HG03432 (cell line): Measurements from ENCODE around the gene IGSF3.
"Not testable (repeated sequence)": the region's sequence is repeated elsewhere in the genome, so short reads cannot be mapped to it uniquely, and the experiment has no call there.

ENCODE experiments used
- ATAC-seq: cut with Tn5 transposase; IDR thresholded peaks from one replicate; pipeline ENCODE4 v1.9.1; 2021; ENCODE audit warnings: mild to moderate bottlenecking, moderate library complexity; ENCODE audit not compliant: unreplicated experiment

The IGSF3 gene

GRCh38 chr1:116664366-116664977 is 3.1 kb downstream of the IGSF3 start:
- no peak for ATAC-seq

DNA sequence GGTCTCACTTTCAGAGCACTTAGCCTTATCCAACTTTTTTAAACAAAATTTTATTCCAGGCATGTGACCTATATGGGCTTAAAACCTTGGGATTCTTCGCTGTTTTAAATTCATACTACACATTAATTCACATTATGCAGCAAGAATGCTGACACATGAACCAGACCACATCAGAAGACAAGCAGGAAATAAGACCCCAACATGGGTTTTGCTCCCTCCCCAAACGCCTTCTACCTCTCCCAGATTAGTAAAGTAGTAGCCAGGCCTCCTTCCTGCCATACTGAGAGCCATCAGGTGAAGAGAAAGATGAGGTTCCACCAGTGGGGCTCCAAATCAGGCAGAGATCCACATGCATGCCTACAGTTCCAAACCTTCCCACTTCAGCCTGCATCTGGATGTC is 3.7 kb downstream of the IGSF3 start:
- no peak for ATAC-seq

- ATAC-seq = no peak
Measured at GRCh38 chr1:116661633-116662032, 5.9 kb downstream of the IGSF3 start.

GRCh38 chr1:116658645-116659044 is 8.9 kb downstream of the IGSF3 start:
- ATAC-seq = not testable (repeated sequence)

DNA sequence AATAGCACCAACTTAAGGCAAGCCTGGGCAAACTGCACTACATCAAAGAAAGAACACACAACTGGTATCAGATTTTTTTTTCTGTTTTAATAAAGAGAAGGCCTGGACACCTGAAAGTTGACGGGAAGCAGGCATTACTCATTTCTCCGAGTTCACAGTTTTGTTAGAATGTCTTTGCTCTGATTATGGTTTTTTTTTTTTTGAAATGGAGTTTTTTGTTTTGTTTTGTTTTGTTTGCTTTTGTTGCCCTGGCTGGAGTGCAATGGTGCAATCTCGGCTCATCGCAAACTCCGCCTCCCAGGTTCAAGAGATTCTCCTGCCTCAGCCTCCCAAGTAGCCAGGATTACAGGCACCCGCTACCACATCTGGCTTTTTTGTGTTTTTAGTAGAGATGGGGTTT is 9.7 kb downstream of the IGSF3 start:
- ATAC-seq = not testable (repeated sequence)

- no peak for ATAC-seq
Measured at GRCh38 chr1:116654351-116654750, 13.2 kb downstream of the IGSF3 start.

DNA sequence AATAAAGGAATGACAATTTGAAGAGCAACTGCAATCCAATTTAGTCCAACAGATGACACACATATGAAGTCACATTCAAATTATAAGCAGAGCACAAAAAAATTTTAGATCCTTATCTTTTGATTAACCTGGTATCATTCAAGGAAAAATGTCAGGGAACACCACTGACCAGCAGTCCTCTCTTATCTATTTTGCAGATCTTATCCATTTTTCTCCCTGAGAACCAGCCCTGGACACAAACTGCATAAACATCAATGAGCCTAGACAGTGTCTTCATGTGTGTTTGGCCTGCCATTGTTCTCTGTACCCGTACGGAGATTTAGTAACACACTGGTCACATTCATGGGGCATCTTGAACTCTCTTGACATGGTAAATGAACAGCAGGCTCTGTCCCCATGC is 14.9 kb downstream of the IGSF3 start:
- not testable (repeated sequence) for ATAC-seq

DNA sequence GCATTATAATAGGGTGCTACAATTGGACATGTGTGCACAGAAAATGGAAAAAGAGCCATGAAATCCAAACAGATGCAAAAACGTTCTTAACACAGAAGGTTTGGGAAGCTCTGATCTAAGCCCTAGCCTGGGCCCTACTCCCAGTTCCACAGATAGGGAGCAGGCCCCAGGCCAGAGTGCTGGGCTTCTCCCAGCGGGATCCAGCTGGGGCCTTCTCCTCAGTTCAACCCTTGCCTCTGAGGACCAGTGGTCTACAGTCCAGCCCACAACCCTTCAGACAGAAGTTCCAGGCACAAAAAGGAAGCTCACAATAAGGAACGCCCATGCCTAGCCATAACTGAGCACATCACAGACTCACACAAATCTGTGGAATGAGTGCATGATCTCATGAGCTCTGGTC is 16.8 kb downstream of the IGSF3 start:
- not testable (repeated sequence) for ATAC-seq

GRCh38 chr1:116649041-116649440 is 18.5 kb downstream of the IGSF3 start:
- not testable (repeated sequence) for ATAC-seq

DNA sequence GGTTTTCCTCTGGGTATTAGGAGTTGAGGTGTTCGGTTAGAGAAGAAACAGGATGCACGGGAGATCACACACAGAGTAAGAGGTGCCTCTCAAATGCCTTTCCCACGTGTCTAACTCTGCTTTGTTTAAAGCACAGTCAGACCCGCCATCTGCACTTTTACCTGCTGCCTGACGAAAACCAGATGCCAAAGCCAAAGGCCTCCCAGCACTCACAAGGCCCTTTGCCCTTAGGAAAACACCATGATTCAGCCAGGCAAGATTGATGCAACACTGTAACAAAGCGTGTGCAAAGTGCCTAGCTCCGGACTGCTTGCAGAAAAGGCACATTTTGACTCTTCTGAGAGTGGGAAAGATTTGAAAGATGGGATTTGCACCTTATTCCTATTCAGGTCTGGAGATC is 19.2 kb downstream of the IGSF3 start:
- ATAC-seq = not testable (repeated sequence)

GRCh38 chr1:116647186-116647585 is 20.3 kb downstream of the IGSF3 start:
- ATAC-seq = not testable (repeated sequence)

- not testable (repeated sequence) for ATAC-seq
Measured at GRCh38 chr1:116646673-116647170, 20.8 kb downstream of the IGSF3 start.

DNA sequence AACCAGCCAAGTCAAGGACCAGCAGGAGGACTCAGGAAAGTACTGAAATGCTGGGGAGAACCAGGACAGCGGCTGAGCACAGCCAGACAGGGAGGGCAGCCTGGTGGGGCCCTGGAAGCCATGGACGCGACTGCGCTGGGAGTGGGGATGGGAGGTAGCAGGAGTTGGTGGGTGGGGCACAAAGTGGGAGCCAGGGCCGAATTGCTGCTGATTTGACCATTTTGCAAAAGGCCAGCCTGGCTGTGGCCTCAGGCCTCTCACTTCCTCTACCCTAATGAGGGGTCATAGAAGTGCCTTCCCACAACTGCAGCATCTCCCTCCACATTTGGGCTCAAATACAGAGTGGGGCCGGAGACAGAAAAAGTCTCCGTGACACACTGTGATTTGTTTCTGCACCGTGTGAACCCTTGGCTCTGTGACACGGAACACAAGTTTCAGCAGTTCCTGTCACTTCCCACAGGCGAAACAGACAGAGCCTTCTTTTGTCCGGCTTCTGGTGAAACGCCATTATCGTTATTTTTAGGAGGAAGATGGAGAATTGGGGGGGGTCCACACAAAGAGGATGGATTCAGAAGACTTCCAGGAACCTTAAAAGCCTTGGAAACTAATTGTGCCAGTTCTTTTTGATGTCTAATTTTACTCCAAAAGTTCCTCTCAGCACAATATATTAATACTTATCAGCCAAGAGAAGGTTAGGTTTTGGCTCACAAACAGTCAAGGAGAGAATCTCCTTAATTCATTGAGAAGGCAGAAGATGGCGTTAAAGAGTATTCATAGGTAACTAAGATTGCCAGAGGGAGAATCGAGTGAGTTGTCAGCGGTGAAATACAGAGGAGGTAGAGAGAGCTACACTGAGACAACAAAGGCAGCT is 21.5 kb downstream of the IGSF3 start:
- not testable (repeated sequence) for ATAC-seq

DNA sequence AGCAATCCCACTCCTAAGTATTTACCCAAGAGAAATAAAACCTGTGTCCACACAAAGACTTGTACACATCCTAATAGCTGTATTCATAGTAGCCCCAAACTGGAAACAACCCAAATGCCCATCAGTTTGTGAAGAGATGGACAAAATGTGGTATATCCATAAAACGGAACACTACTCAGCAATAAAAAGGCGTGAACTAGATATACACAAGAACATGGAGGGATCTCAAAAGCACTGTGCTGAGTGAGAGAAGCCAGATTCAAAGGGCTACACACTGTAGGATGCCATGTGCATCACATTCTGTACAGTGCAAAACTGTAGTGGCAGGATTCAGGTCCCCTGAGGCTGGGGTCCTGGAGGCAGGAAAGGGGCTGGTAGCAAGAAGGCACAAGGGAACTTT is 22.5 kb downstream of the IGSF3 start:
- not testable (repeated sequence) for ATAC-seq

GRCh38 chr1:116644096-116644495 is 23.4 kb downstream of the IGSF3 start:
- not testable (repeated sequence) for ATAC-seq

DNA sequence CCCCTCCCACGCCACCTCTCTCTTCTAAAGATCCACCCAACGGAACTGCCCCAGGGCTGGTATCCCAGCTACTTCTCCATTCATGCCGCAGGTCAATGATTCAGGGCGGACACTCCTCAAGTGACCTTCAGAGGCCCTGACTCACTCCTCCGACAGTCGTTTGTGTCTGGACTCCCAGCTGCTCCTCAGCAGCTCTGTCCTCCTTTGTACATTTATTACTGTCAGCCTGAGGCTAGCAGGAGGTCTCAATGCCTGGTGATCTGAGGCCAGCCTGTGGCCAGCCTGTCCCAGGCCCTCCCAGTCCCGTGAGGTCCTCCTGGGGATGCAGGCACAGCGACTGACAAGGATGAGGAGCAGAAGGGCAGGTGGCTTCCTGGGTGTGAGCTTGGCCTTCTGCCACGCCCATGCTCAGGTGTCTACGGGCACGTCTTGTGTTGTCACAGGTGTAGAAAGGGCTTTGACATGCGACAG is 24.2 kb downstream of the IGSF3 start:
- ATAC-seq = not testable (repeated sequence)

DNA sequence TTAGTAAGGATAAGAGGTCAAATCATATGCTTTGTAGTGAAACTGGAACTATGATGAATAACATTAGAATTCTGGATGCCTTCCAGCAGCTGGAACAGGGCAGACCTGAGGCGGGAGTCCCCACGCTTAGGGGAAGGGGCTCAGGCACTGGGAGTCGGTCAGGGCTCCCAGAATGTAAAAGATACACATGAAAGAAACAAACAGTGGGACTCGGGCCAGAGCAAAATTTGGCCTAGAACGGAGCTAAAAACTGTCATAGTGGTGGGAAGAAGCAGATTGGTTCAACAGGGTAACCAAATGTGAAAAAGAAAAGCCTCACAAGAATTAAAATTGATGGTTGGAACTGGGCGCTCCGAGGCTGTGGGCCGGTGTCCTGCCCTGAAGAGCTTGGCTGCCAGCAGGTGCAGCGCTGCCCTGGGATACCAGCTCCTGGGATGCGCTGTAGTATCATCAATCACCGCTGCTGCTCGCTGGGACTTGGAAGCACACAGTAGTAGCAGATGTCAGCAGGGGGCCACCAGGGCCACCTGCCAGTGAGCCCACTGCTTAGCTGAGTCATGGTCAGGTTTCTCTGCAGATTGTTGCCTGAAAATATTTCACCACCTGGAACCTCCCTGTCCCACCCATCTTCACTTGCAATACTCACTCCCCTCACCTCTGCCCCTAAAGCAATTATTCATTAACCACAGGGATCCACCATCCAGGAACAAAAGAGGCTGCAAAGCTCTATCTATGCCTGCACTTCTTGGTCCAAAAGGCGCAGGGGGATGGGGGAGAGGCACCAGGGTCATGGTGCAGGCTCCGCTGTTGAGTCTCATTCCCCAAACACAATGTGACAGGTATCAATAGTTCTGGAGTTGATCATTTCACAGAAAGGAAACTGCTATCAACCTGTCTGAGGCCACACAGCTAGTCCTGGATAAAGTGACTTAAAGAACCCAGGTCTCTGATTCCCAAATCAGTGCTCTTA is 24.9 kb downstream of the IGSF3 start:
- ATAC-seq = not testable (repeated sequence)

DNA sequence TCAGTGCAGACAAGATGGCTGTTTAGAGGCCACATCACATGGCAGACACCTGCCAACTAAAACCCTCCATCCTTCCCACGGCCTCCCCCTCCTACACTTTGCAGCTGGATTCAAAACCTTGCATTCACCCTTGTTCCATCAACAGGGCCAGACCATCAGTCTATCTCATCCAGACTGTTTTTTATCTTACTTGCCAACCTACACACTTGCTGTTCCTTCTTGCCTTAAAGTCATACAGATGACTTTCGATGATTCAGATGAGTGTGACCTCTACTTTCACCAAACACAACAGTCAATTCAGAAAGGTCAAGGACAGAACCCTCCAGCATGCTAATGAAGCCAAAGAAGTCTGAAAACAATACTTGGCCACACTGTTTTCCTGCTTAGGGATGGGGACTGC is 29.9 kb downstream of the IGSF3 start:
- not testable (repeated sequence) for ATAC-seq

GRCh38 chr1:116636584-116636983 is 30.9 kb downstream of the IGSF3 start:
- ATAC-seq = not testable (repeated sequence)

- not testable (repeated sequence) for ATAC-seq
Measured at GRCh38 chr1:116634386-116634785, 33.1 kb downstream of the IGSF3 start.
